ENCODE data around the gene KRT86.

Gene KRT86

DNA sequence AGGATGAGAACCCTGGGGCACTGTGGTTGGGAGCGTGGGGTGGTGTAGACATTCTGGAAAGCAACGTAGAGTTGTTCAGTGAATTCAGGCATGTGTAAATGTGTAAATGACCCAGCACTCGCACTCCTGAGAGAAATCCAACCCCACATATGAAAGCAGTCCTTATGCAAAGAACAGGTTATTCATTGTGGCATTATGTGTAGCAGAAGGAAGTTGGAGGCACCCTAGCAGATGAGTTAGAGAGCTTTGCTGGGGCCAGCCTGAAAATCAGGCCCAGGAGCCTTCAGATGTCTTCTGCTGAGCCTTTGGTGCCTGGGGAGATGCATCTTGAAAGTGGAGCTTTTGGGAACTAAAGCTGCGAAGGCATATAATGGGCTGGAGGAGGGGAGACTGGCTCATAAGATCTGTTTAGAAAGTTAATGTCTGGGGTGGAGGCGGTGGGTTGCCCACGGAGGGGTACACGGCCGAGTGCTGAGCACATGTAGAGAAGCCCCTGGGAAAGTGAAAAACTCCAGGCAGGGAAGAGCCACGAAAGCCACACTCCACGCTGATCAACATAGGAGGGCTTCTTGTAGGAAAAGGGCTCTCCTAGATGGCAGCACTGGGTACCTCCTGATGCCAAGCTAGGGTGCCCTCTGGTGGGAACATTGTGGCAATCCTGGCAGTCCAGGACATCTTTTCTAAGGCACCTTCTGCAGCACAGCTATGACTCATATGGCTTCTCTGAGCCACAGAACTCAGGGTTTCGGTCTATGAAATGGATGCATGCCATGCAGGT lies 52.8 kb downstream of the KRT86 start (continued):
- no peak for TF ChIP-seq GLI4 (tag by site-specific recombination; IDR thresholded peaks at IDR 0.05)
- no peak for TF ChIP-seq ZNF302 (tag by site-specific recombination; IDR thresholded peaks at IDR 0.05; ENCODE audit: low read depth)
- TF ChIP-seq ZNF292 (tag by site-specific recombination; IDR thresholded peaks at IDR 0.05; ENCODE audit: borderline replicate concordance, low read depth), result no peak
- no peak for TF ChIP-seq ZNF704 (tag by site-specific recombination; IDR thresholded peaks at IDR 0.05)
- no peak for TF ChIP-seq ZNF585B (tag by site-specific recombination; IDR thresholded peaks at IDR 0.05)
- TF ChIP-seq ZNF24 (tag by site-specific recombination; IDR thresholded peaks at IDR 0.05), result no peak
- TF ChIP-seq, protein P1, sequence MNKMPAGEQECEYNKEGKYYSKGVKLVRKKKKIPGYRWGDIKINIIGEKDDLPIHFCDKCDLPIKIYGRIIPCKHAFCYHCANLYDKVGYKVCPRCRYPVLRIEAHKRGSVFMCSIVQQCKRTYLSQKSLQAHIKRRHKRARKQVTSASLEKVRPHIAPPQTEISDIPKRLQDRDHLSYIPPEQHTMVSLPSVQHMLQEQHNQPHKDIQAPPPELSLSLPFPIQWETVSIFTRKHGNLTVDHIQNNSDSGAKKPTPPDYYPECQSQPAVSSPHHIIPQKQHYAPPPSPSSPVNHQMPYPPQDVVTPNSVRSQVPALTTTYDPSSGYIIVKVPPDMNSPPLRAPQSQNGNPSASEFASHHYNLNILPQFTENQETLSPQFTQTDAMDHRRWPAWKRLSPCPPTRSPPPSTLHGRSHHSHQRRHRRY (tag by site-specific recombination; IDR thresholded peaks at IDR 0.05), result no peak
- no peak for TF ChIP-seq ZNF398 (tag by site-specific recombination; IDR thresholded peaks at IDR 0.05)
- no peak for TF ChIP-seq ZNF433 (tag by site-specific recombination; IDR thresholded peaks at IDR 0.05; ENCODE audit: low read depth)
- TF ChIP-seq, protein P2, sequence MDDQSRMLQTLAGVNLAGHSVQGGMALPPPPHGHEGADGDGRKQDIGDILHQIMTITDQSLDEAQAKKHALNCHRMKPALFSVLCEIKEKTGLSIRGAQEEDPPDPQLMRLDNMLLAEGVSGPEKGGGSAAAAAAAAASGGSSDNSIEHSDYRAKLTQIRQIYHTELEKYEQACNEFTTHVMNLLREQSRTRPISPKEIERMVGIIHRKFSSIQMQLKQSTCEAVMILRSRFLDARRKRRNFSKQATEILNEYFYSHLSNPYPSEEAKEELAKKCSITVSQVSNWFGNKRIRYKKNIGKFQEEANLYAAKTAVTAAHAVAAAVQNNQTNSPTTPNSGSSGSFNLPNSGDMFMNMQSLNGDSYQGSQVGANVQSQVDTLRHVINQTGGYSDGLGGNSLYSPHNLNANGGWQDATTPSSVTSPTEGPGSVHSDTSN (CRISPR knock-in tag; IDR thresholded peaks at IDR 0.05), result no peak
- TF ChIP-seq, protein P3, sequence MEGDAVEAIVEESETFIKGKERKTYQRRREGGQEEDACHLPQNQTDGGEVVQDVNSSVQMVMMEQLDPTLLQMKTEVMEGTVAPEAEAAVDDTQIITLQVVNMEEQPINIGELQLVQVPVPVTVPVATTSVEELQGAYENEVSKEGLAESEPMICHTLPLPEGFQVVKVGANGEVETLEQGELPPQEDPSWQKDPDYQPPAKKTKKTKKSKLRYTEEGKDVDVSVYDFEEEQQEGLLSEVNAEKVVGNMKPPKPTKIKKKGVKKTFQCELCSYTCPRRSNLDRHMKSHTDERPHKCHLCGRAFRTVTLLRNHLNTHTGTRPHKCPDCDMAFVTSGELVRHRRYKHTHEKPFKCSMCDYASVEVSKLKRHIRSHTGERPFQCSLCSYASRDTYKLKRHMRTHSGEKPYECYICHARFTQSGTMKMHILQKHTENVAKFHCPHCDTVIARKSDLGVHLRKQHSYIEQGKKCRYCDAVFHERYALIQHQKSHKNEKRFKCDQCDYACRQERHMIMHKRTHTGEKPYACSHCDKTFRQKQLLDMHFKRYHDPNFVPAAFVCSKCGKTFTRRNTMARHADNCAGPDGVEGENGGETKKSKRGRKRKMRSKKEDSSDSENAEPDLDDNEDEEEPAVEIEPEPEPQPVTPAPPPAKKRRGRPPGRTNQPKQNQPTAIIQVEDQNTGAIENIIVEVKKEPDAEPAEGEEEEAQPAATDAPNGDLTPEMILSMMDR (tag by site-specific recombination; IDR thresholded peaks at IDR 0.05), result peak; percentile 97
- TF ChIP-seq ZNF830 (tag by site-specific recombination; IDR thresholded peaks at IDR 0.05; ENCODE audit: low read depth), result no peak
- TF ChIP-seq ZNF571 (tag by site-specific recombination; IDR thresholded peaks at IDR 0.05), result no peak
- no peak for TF ChIP-seq ZBTB44 (tag by site-specific recombination; IDR thresholded peaks at IDR 0.05)
- no peak for TF ChIP-seq ZSCAN16 (tag by site-specific recombination; IDR thresholded peaks at IDR 0.05)
- TF ChIP-seq ZFP41 (tag by site-specific recombination; IDR thresholded peaks at IDR 0.05; ENCODE audit: borderline replicate concordance), result no peak
- TF ChIP-seq ZNF623 (tag by site-specific recombination; IDR thresholded peaks at IDR 0.05), result no peak
- TF ChIP-seq ZNF677 (tag by site-specific recombination; IDR thresholded peaks at IDR 0.05), result no peak
- TF ChIP-seq ZIC2 (tag by site-specific recombination; IDR thresholded peaks at IDR 0.05), result no peak; the same call in 1 of the 2 replicates
- TF ChIP-seq IKZF3 (tag by site-specific recombination; IDR thresholded peaks at IDR 0.05), result no peak
- no peak for TF ChIP-seq KLF16 (tag by site-specific recombination; IDR thresholded peaks at IDR 0.05)
- TF ChIP-seq BCL11B (tag by site-specific recombination; IDR thresholded peaks at IDR 0.05; ENCODE audit: low read depth), result no peak
- peak; percentile 28; the same call in 1 of the 2 replicates for TF ChIP-seq ZNF394 (tag by site-specific recombination; IDR thresholded peaks at IDR 0.05; ENCODE audit: borderline replicate concordance)
- TF ChIP-seq OVOL3 (tag by site-specific recombination; IDR thresholded peaks at IDR 0.05), result no peak
- TF ChIP-seq ZNF366 (tag by site-specific recombination; conservative IDR thresholded peaks at IDR 0.05), result 0 out of 2 replicates have a peak, but pooled peaks have one; percentile 13
- no peak for TF ChIP-seq ZNF670 (tag by site-specific recombination; IDR thresholded peaks at IDR 0.05; ENCODE audit: low read depth)
- TF ChIP-seq ZBTB26 (tag by site-specific recombination; optimal IDR thresholded peaks at IDR 0.05), result no peak
- peak; percentile 63 for TF ChIP-seq ZBTB17 (tag by site-specific recombination; IDR thresholded peaks at IDR 0.05)
- no peak for TF ChIP-seq ZNF488 (tag by site-specific recombination; IDR thresholded peaks at IDR 0.05)
